Fibroblast of lung (primary cell): ENCODE results near the gene TIMP1. TPM values are rescaled to one million over a fixed set of nuclear protein-coding genes. Genes with fewer than 3 reads are reported as not detected.

ENCODE experiments used
- DNase-seq, 2 donors: peaks; one replicate each; pipeline versions ENCODE4 v3.0.0 to v3.0.0-alpha.2; 2010; ENCODE audit warnings: low read depth in 2 of 2
- H2AFZ ChIP-seq: 2 replicates; pipeline ENCODE4 v1.5.1; 2012; ENCODE audit warnings: low read length, control low read depth, inconsistent platforms
- H3K27ac ChIP-seq: 2 replicates; pipeline ENCODE4 v1.5.1; 2011; ENCODE audit warnings: low read length, control low read depth; ENCODE audit not compliant: insufficient read depth
- H3K27me3 ChIP-seq: 2 replicates; pipeline ENCODE4 v1.5.1; 2011; ENCODE audit warnings: mild to moderate bottlenecking, low read length; ENCODE audit not compliant: control insufficient read depth, insufficient read depth
- H3K36me3 ChIP-seq: 2 replicates; pipeline ENCODE4 v1.5.1; 2011; ENCODE audit warnings: low read length; ENCODE audit not compliant: control insufficient read depth, insufficient read depth
- H3K4me1 ChIP-seq: 2 replicates; pipeline ENCODE4 v1.5.1; 2011; ENCODE audit warnings: low read length; ENCODE audit not compliant: control insufficient read depth, insufficient read depth; ENCODE audit errors: extremely low read depth
- H3K4me2 ChIP-seq: 2 replicates; pipeline ENCODE4 v1.5.1; 2011; ENCODE audit warnings: low read length, control low read depth; ENCODE audit not compliant: insufficient read depth; ENCODE audit errors: extremely low read depth
- H3K4me3 ChIP-seq, 4 experiments: fragments of 200-600 bp in 1 of 4; sonication (generic) in 1 of 4; replicated peaks in 1 of 4; 2 replicates each; pipeline ENCODE4 v1.5.1; 2011 to 2016; ENCODE audit warnings: low read length in 4 of 4, low read depth in 3 of 4, mild to moderate bottlenecking in 3 of 4, control low read depth in 2 of 4, inconsistent platforms in 1 of 4, mixed read lengths in 1 of 4; ENCODE audit not compliant: insufficient read depth in 1 of 4; ENCODE audit errors: control extremely low read depth in 1 of 4
- H3K79me2 ChIP-seq: 2 replicates; pipeline ENCODE4 v1.5.1; 2012; ENCODE audit warnings: mild to moderate bottlenecking, low read length, inconsistent platforms; ENCODE audit not compliant: control insufficient read depth, insufficient read depth
- H3K9ac ChIP-seq: 2 replicates; pipeline ENCODE4 v1.5.1; 2011; ENCODE audit warnings: mild to moderate bottlenecking, low read length, control low read depth; ENCODE audit not compliant: insufficient read depth
- H3K9me3 ChIP-seq: 2 replicates; pipeline ENCODE4 v1.5.1; 2012; ENCODE audit warnings: low read depth, low read length; ENCODE audit not compliant: control insufficient read depth, insufficient read depth
- H4K20me1 ChIP-seq: 2 replicates; pipeline ENCODE4 v1.5.1; 2011; ENCODE audit warnings: low read length; ENCODE audit not compliant: control insufficient read depth, insufficient read depth; ENCODE audit errors: extremely low read depth
- EZH2 ChIP-seq: IDR thresholded peaks from 2 replicates; pipeline ENCODE4 v1.5.1; 2012; ENCODE audit warnings: low read length, control low read depth, mild to moderate bottlenecking; ENCODE audit errors: missing control alignments
- polyA plus RNA-seq, 2 donors: library from polyadenylated mRNA; depleted of rRNA in 1 of 2; stranded (reverse) in 1 of 2; unstranded in 1 of 2; fragments of >200 nt; gene quantifications; 2 replicates each; pipeline ENCODE4 v1.2.1, GENCODE V29; 2011 to 2012; ENCODE audit warnings: missing spikeins in 1 of 2
- total RNA-seq: library from RNA; depleted of rRNA; stranded (reverse); fragments of >200 nt; gene quantifications from 2 replicates; pipeline ENCODE4 v1.2.1, GENCODE V29; 2014
- TF ChIP-seq, protein P1 (sequence below), 2 donors: IDR thresholded peaks in 1 of 2; conservative IDR thresholded peaks in 1 of 2; 1 replicate in 1 of 2; 2 replicates in 1 of 2; pipeline ENCODE4 v1.5.1; 2011 to 2012; ENCODE audit warnings: low read length in 2 of 2, control low read depth in 1 of 2, inconsistent platforms in 1 of 2, low read depth in 1 of 2, mild to moderate bottlenecking in 1 of 2

The TIMP1 gene
- total and polyA plus RNA-seq, 2 donors (not counting 1 experiment from before 2014, with no cell fraction given), result 845 to 1,117 TPM

DNA sequence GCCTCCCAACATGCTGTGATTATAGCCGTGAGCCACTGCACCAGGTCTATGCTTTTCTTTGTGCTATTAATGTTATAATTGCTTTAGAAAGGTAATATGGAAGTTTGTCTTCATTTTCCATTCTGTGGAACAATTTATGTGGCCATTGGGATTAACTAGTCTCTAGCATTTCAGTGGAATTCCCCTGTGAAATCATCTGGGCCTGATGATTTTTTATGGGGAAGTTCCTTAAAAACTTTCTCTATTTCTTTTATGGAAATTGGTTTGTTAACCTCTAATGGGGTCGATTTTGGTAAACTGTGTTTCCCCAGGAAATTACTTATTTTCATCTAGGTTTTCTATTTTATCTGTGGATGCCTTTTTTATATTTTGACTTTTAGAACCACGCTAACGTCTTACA, 11.3 kb downstream of the TIMP1 start:
- Histone ChIP-seq H3K36me3 (no peaks in the 10 kb centered on the region), H2AFZ (no peak overlapping the region), H3K4me2 (no peak overlapping the region), H3K27ac (no peak overlapping the region), H4K20me1 (no peaks in the 10 kb centered on the region), H3K9me3 (no peaks in the 10 kb centered on the region), H3K4me3 (no peak overlapping the region), H3K9ac (no peak overlapping the region), H3K27me3 (no peaks in the 10 kb centered on the region), H3K79me2 (no peaks in the 10 kb centered on the region), H3K4me1 (no peaks in the 10 kb centered on the region)
- no peak for TF ChIP-seq EZH2
- TF ChIP-seq, protein P1, sequence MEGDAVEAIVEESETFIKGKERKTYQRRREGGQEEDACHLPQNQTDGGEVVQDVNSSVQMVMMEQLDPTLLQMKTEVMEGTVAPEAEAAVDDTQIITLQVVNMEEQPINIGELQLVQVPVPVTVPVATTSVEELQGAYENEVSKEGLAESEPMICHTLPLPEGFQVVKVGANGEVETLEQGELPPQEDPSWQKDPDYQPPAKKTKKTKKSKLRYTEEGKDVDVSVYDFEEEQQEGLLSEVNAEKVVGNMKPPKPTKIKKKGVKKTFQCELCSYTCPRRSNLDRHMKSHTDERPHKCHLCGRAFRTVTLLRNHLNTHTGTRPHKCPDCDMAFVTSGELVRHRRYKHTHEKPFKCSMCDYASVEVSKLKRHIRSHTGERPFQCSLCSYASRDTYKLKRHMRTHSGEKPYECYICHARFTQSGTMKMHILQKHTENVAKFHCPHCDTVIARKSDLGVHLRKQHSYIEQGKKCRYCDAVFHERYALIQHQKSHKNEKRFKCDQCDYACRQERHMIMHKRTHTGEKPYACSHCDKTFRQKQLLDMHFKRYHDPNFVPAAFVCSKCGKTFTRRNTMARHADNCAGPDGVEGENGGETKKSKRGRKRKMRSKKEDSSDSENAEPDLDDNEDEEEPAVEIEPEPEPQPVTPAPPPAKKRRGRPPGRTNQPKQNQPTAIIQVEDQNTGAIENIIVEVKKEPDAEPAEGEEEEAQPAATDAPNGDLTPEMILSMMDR (conservative IDR thresholded peaks at IDR 0.05 in 1 of 2, IDR thresholded peaks at IDR 0.05 in 1 of 2; ENCODE audit: low read depth in 1 of 2, low read length in 2 of 2), result no peak
- no peak for DNase-seq

DNA sequence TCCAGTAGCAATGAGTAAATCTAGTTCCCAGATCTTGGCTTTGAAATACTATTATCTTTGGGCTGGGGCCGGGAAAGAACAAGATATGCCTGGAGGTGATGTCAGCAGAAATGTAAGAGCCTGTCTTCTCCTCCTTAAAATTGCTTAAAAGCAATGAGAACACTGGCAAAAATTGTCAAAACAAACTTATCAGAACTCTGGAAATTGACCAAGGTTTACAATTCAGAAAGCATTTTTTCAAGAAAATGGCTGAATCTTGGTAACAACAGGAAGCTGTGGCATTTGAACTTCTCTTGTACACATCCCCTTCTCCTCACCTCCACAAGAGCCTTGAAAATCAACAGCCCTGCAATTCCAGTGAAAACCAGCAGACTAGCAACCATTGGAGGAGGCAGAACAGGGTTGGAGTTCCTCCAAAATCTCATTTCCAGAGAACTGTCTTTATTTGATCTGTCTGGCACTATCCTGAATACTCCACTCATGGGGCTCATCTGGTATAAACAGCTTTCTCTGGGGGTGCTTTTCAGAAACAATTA, 13.5 kb downstream of the TIMP1 start:
- Histone ChIP-seq H3K4me2 (no peak overlapping the region), H3K4me1 (no peaks in the 10 kb centered on the region), H3K9me3 (no peaks in the 10 kb centered on the region), H3K79me2 (no peaks in the 10 kb centered on the region), H4K20me1 (no peaks in the 10 kb centered on the region), H3K4me3 (no peak overlapping the region), H2AFZ (no peak overlapping the region), H3K27me3 (no peaks in the 10 kb centered on the region), H3K27ac (no peak overlapping the region), H3K9ac (no peak overlapping the region), H3K36me3 (no peaks in the 10 kb centered on the region)
- peak; percentile 83 to 93 for DNase-seq
- TF ChIP-seq EZH2, result no peak
- TF ChIP-seq, protein P1 (conservative IDR thresholded peaks at IDR 0.05 in 1 of 2, IDR thresholded peaks at IDR 0.05 in 1 of 2; ENCODE audit: low read depth in 1 of 2, low read length in 2 of 2), result no peak

DNA sequence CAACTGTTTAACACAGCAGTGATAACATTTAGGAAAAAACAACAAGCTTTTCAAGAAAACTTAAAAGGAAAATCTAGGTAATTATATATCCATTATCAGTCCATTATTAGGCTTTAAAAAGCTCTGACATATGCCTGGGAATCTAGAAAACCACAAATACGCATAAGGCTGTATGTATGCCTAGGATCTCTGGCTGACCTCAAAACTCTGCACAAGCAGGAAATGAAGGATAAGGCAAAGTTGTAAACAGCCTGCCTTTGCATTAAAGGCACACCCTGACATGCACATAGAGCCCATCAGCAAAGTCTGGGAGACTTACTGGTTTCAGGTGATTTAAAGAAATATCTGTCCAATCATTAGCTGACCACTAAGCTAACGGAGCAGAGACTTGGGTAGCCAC, 14.0 kb downstream of the TIMP1 start:
- H3K27ac ChIP-seq, result no peak overlapping the region
- no peak for TF ChIP-seq EZH2
- TF ChIP-seq, protein P1 (conservative IDR thresholded peaks at IDR 0.05 in 1 of 2, IDR thresholded peaks at IDR 0.05 in 1 of 2; ENCODE audit: low read depth in 1 of 2, low read length in 2 of 2), result no peak
- H3K9ac ChIP-seq, result no peak overlapping the region
- H3K27me3 ChIP-seq, result no peaks in the 10 kb centered on the region
- H3K4me3 ChIP-seq, result no peak overlapping the region
- no peaks in the 10 kb centered on the region for H3K9me3 ChIP-seq
- H3K4me1 ChIP-seq, result no peaks in the 10 kb centered on the region
- no peaks in the 10 kb centered on the region for H3K79me2 ChIP-seq
- peak in 1 of 2 donors; percentile 82 for DNase-seq
- no peaks in the 10 kb centered on the region for H4K20me1 ChIP-seq
- no peak overlapping the region for H3K4me2 ChIP-seq
- H3K36me3 ChIP-seq, result no peaks in the 10 kb centered on the region
- H2AFZ ChIP-seq, result no peak overlapping the region
